ENCODE measurements around the gene LMCD1. TPM values are rescaled to one million over a fixed set of nuclear protein-coding genes. Genes with fewer than 3 reads are reported as not detected.

LMCD1 gene
- total and polyA plus RNA-seq, 9 donors, result 42.1 to 146 (median 127) TPM

GRCh38 chr3:8618950-8619349, 117.3 kb downstream of the LMCD1 start:
- intact Hi-C loops (cut with DNase I), result no loop called here
- H3K9me3 ChIP-seq, result no peaks in the 10 kb centered on the region
- 92 to 96% (median 95%) methylated on average over 4 of the region's 4 CpGs for WGBS, 3 donors
- TF ChIP-seq EP300 (IDR thresholded peaks at IDR 0.05) (no peak), POLR2A (IDR thresholded peaks at IDR 0.05) (no peak), CTCF (IDR thresholded peaks at IDR 0.05) (no peak)
- peaks cover 5% of the 10 kb centered on the region for H3K4me1 ChIP-seq (ENCODE audit: insufficient read depth)
- H3K4me3 ChIP-seq, result no peak overlapping the region
- DNase-seq, result no peak
- H3K36me3 ChIP-seq, result no peaks in the 10 kb centered on the region
- no peak overlapping the region for H3K27ac ChIP-seq
- no peaks in the 10 kb centered on the region for H3K27me3 ChIP-seq

GRCh38 chr3:8619548-8619947, 117.9 kb downstream of the LMCD1 start:
- DNase-seq, result no peak

GRCh38 chr3:8621141-8621540, 119.5 kb downstream of the LMCD1 start:
- no peak for DNase-seq
- Histone ChIP-seq H3K4me3 (no peak overlapping the region), H3K36me3 (no peaks in the 10 kb centered on the region), H3K27me3 (no peaks in the 10 kb centered on the region), H3K4me1 (ENCODE audit: insufficient read depth) (peaks cover 5% of the 10 kb centered on the region), H3K9me3 (no peaks in the 10 kb centered on the region), H3K27ac (no peak overlapping the region)
- WGBS, 3 donors, result 88 to 98% (median 92%) methylated on average over 3 of the region's 3 CpGs
- TF ChIP-seq CTCF (IDR thresholded peaks at IDR 0.05), result no peak
- TF ChIP-seq EP300 (IDR thresholded peaks at IDR 0.05), result no peak
- no peak for TF ChIP-seq POLR2A (IDR thresholded peaks at IDR 0.05)
- intact Hi-C loops (cut with DNase I), result loop anchor here (5.0 kb wide), 1 partner anchor 179 kb away; no protein-coding TSS in a partner anchor

More at GRCh38 chr3:8619548-8619947, 117.9 kb downstream of the LMCD1 start:
- Histone ChIP-seq H3K4me3 (no peak overlapping the region), H3K36me3 (no peaks in the 10 kb centered on the region), H3K4me1 (ENCODE audit: insufficient read depth) (peaks cover 5% of the 10 kb centered on the region), H3K27ac (no peak overlapping the region), H3K27me3 (no peaks in the 10 kb centered on the region), H3K9me3 (no peaks in the 10 kb centered on the region)
- intact Hi-C loops (cut with DNase I), result no loop called here
- TF ChIP-seq CTCF (IDR thresholded peaks at IDR 0.05) (no peak), EP300 (IDR thresholded peaks at IDR 0.05) (no peak), POLR2A (IDR thresholded peaks at IDR 0.05) (no peak)
- WGBS, 3 donors, result 92 to 100% (median 94%) methylated on average over 7 of the region's 7 CpGs

GRCh38 chr3:8621872-8622271, 120.2 kb downstream of the LMCD1 start:
- 52 to 59% (median 58%) methylated on average over 4 of the region's 4 CpGs for WGBS, 3 donors
- DNase-seq, result peak in 1 of 5 donors; percentile 50
- Histone ChIP-seq H3K4me1 (ENCODE audit: insufficient read depth) (peaks cover 5% of the 10 kb centered on the region), H3K27ac (no peak overlapping the region), H3K4me3 (no peak overlapping the region), H3K9me3 (no peaks in the 10 kb centered on the region), H3K36me3 (no peaks in the 10 kb centered on the region), H3K27me3 (no peaks in the 10 kb centered on the region)
- TF ChIP-seq POLR2A (IDR thresholded peaks at IDR 0.05) (no peak), EP300 (IDR thresholded peaks at IDR 0.05) (no peak), CTCF (IDR thresholded peaks at IDR 0.05) (no peak)
- intact Hi-C loops (cut with DNase I), result loop anchor here (5.0 kb wide), 1 partner anchor 180 kb away; no protein-coding TSS in a partner anchor
